GM18951 (cell line): Measurements from ENCODE around the gene SPN.
"Not testable (repeated sequence)": the region's sequence is repeated elsewhere in the genome, so short reads cannot be mapped to it uniquely, and the experiment has no call there.

Experiments used
- POLR2A ChIP-seq: IDR thresholded peaks from 4 replicates; pipeline ENCODE4 v1.6.1; 2011; ENCODE audit warnings: mild to moderate bottlenecking; ENCODE audit not compliant: insufficient read length, insufficient read depth; ENCODE audit errors: extremely low read depth
- in situ Hi-C: fragments of 300-500 bp; cut with MboI; formaldehyde crosslinking; loops from one replicate; pipeline ENCODE4 v1.12.0; 2022; ENCODE audit warnings: low sequenced_read_pairs, mixed read lengths, inconsistent platforms; ENCODE audit not compliant: unreplicated experiment

SPN gene

GRCh38 chr16:29641561-29641960 lies 21.5 kb upstream of the SPN start:
- in situ Hi-C loops: no loop called here
- no peak for TF ChIP-seq POLR2A

DNA sequence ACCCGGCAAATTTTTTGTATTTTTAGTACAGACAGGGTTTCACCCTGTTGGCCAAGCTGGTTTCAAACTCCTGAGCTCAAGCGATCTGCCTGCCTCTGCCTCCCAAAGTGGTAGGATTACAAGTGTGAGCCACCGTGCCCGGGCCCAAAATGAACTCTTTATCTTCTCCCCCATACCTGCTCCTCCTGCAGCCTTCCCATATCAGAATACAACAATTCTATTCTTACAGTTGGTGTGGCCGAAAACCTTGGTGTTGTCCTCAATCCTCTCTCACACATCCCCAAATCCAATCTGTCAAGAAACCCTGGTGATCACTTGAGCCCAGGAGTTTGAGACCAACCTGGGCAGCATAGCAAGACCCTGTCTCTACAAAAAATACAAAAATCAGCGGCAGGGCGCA lies 19.5 kb upstream of the SPN start:
- no peak for TF ChIP-seq POLR2A
- in situ Hi-C loops: no loop called here

GRCh38 chr16:29644338-29644857 lies 18.6 kb upstream of the SPN start:
- no peak for TF ChIP-seq POLR2A

GRCh38 chr16:29644973-29645693 lies 17.9 kb upstream of the SPN start:
- TF ChIP-seq POLR2A: no peak

More at GRCh38 chr16:29644338-29644857, 18.6 kb upstream of the SPN start:
- in situ Hi-C loops: no loop called here

DNA sequence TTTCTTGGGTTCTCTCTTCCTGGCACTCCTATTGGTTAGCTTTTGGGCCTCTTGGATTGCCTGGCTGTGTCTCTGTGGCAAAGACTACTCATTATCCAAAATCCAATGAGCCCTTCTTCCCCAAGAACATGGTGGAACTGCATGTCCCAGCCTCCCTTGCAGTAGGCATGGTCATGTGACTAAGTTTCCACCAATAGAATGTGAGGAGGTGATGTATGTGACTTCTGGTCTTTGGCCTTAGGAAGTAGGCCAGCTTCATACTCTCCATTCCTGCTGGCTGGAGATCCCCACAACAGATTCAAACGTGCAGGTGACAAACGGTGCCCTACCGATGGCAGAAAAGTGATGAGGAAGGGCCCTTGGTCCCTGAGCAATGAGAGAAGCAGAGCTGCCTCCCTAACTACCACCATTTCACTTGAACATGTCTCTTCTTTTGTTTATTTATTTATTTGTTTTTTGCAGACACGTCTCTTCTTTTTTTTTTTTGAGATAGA lies 17.3 kb upstream of the SPN start:
- in situ Hi-C loops: no loop called here
- TF ChIP-seq POLR2A: no peak

More at GRCh38 chr16:29644973-29645693, 17.9 kb upstream of the SPN start:
- in situ Hi-C loops: no loop called here

DNA sequence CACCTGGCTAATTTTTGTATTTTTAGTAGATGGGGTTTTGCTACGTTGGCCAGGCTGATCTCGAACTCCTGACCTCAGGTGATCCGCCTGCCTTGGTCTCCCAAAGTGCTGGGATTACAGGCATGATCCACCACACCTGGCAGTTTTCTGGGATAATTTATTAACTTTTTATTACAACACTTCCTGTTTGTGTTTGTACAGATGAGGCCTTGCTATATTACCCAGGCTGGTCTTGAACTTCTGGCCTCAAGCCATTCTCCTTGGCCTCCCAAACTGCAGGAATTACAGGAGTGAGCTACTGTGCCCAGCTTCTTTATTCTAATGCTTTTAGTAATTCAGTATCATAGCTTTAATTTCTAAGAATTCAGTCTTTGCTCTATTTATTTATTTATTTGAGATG lies 16.1 kb upstream of the SPN start:
- in situ Hi-C loops: no loop called here
- TF ChIP-seq POLR2A: no peak

DNA sequence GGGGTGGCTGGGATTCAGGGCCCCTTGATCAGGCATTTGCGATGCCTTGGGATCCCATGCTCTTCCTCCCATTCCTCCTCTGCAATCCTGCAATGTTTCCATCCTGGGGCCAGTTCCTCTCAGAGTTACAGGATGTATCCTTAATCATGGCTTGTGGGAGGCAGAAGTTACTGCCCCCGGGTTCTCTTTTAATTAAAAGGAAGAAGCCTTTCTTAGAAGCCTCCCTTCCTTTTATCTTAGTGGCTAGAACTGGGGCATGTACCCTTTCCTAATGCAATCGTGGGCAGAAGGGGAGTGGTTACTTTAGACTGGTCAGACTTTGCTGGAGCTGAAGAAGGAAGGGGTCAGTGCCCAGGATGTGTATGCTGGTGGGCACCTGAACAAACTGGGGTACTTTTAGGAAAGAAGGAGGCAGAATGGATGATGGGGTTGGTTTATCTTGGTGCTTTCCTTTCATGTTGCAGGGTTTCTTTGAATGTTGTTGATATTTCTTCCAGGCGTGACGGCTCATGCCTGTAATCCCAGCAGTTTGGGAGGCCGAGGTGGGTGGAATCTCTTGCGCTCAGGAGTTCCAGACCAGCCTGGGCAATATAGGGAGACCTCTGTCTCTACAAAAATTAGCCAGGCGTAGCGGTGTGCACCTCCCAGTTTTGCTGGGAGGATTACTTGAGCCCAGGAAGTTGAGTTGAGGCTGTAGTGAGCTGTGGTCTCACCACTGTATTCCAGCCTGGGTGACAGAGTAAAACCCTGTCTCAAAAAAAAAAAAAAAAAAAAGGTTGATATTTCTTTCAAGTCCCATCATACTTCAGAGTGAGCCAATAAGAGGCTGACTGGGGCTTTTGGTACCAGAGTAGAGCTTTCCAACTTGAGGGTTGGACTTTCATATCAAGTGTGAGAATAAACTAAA lies 13.2 kb upstream of the SPN start:
- in situ Hi-C loops: no loop called here
- TF ChIP-seq POLR2A: no peak

- TF ChIP-seq POLR2A: no peak
- in situ Hi-C loops: no loop called here
These were observed 12.3 kb upstream of the SPN start for GRCh38 chr16:29650771-29651170.

DNA sequence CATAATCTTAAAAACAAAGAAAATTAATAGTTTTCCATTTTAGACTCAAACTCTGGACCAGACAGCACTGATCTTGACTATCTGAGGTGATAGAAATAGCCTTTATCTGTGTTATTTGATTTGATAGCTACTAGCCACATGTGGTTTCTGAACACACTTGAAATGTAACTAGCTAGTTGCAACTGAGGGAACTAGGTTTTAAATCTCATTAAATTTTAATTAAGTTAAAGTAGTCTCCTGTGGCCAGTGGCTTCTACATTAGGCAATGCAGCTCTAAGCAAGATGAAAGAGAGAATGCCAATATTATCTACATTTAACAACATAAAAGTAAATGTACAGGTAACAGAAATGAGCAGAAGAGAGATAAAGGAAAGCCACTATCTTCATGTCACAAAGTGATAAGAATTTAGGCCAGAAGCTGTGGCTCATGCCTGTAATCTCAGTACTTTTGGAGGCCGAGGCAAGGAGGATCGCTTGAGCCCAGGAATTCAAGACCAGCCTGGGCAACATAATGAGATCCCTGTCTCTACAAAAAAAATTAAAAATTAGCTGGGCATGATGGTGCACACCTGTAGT lies 11.2 kb upstream of the SPN start:
- in situ Hi-C loops: no loop called here
- no peak for TF ChIP-seq POLR2A

DNA sequence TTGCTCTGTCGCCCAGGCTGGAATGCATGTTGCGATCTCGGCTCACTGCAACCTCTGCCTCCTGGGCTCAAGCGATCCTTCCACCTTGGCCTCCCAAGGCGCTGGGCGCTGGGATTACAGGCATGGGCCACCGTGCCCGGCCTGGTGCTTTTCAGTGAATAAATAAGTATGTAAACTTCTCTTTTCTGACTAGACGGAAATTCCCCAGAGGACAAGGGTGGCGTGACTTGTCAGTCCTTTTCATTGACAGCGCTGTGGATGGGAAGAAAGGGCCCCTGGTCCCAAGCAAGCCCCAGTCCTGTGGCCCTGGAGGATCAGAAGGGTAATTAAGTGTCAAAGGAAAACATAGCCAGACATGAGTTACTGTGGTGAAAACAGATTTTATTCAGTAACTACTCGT lies 9.6 kb upstream of the SPN start:
- no peak for TF ChIP-seq POLR2A
- in situ Hi-C loops: no loop called here

- in situ Hi-C loops: not testable (repeated sequence)
These were observed 9.2 kb upstream of the SPN start for GRCh38 chr16:29653890-29654289.

DNA sequence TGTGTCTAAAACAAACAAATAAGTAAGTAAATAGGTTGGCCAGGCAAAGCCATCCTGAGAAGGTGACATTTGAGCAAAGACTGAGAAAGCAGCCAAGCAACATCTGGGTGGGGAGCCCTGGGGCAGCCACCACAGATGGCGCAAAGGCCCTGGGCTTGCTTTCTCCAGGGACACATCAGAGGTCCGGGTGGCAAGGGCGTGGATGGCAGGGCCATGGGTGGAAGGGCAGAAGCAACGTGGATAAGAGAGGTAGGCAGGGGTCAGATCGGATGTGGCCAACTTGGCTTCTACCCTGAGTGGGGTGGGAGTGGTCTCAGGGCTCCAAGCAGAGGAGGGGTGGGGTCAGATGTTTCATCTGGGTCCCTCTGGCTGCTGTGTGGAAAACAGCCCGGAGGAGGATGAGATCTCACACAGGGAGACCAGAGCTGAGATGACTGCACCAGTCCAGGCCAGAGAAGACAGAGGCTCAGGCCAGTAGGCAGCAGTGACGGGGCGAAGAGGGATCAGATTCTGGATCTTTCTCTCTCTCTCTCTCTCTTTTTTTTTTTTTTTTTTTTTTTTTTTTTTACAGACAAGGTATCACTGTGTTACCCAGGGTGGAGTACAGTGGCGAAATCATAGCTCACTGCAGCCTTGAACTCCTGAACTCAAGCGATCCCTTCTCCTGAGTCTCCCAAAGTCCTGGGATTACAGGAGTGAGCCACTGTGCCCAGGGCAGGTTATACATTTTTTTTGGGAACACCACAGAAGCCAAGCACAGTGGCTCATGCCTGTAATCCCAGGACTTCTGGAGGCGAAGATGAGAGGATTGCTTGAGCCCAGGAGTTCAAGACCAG lies 6.1 kb upstream of the SPN start:
- no peak for TF ChIP-seq POLR2A
- in situ Hi-C loops: no loop called here

- in situ Hi-C loops: no loop called here
- no peak for TF ChIP-seq POLR2A
These were observed 4.3 kb upstream of the SPN start for GRCh38 chr16:29658705-29659104.
